ENCODE results near the gene LSM2.
"Not testable (repeated sequence)": the region's sequence is repeated elsewhere in the genome, so short reads cannot be mapped to it uniquely, and the experiment has no call there.

- not testable (repeated sequence) for TF ChIP-seq CTCF (IDR thresholded peaks at IDR 0.05; ENCODE audit: low read length); EZH2 (optimal IDR thresholded peaks at IDR 0.05; ENCODE audit: low read depth, low read length); EZH2phosphoT487 (IDR thresholded peaks at IDR 0.05; ENCODE audit: low read length)
Measured at GRCh38 chr6:31851980-31852718, 45.4 kb upstream of the LSM2 start.
